Measurements from ENCODE around the gene NFASC.

DNA sequence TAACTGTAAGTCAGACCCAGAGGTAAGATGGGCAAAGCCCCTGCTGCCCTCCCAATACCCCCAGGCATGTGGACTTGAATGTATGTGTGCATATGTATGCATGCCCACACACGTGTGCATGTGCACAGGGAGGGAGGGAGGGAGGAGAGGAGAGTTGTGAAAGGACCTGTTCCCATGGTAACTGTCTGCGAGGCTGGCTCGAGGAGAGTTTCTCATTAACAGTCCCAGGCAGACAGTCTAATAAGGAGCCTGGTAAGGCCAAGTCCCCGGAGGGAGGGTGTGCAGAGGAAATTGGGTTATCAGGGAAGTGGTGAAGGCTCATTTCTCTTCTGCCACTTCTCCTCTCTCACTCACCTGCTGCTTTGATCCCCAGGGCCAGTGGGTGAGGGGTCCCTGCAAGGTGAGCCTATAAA, 74.9 kb downstream of the NFASC start:
- TF ChIP-seq POLR2A (IDR thresholded peaks at IDR 0.05) (no peak), EP300 (IDR thresholded peaks at IDR 0.05) (no peak), CTCF (IDR thresholded peaks at IDR 0.05) (no peak)

Data from suprapubic skin (tissue), 3 donors.